MM.1S (cell line): ENCODE results near the gene LRRC1.

Experiments used
- DNase-seq: peaks from one replicate; pipeline ENCODE4 v3.0.0-alpha.2; 2015
- H2AFZ ChIP-seq: fragments of 300-600 bp; sonication (generic); 2 replicates; pipeline ENCODE4 v1.6.0; 2016; ENCODE audit warnings: antibody characterized with exemption, low read length
- H3F3A ChIP-seq: fragments of 300-600 bp; sonication (generic); 2 replicates; pipeline ENCODE4 v1.6.1; 2016; ENCODE audit warnings: mild to moderate bottlenecking, antibody characterized with exemption, low read length, moderate library complexity, mixed read lengths; ENCODE audit not compliant: insufficient read depth
- H3K27ac ChIP-seq: fragments of 300-600 bp; sonication (generic); 2 replicates; pipeline ENCODE4 v1.5.1; 2016; ENCODE audit warnings: mild to moderate bottlenecking, low read length
- H3K27me3 ChIP-seq: fragments of 300-600 bp; sonication (generic); replicated peaks from 2 replicates; pipeline ENCODE4 v1.6.0; 2016; ENCODE audit warnings: low read length; ENCODE audit not compliant: insufficient read depth
- H3K36me3 ChIP-seq: fragments of 300-600 bp; sonication (generic); replicated peaks from 2 replicates; pipeline ENCODE4 v1.6.1; 2016; ENCODE audit warnings: mild to moderate bottlenecking, low read length, mixed read lengths; ENCODE audit not compliant: insufficient read depth
- H3K4me1 ChIP-seq: fragments of 300-600 bp; sonication (generic); 2 replicates; pipeline ENCODE4 v1.6.1; 2016; ENCODE audit warnings: low read length, mixed read lengths
- H3K4me2 ChIP-seq: fragments of 300-600 bp; sonication (generic); 2 replicates; pipeline ENCODE4 v1.6.0; 2016; ENCODE audit warnings: low read depth, low read length
- H3K4me3 ChIP-seq: fragments of 300-600 bp; sonication (generic); 2 replicates; pipeline ENCODE4 v1.5.1; 2016; ENCODE audit warnings: low read length, mixed read lengths
- H3K79me2 ChIP-seq: fragments of 300-600 bp; sonication (generic); 2 replicates; pipeline ENCODE4 v1.6.1; 2016; ENCODE audit warnings: mixed run types, low read length, mixed read lengths
- H3K9ac ChIP-seq: fragments of 300-600 bp; sonication (generic); 2 replicates; pipeline ENCODE4 v1.6.1; 2016; ENCODE audit warnings: low read length, mixed read lengths
- H3K9me2 ChIP-seq: fragments of 300-600 bp; sonication (generic); replicated peaks from 2 replicates; pipeline ENCODE4 v1.6.1; 2016; ENCODE audit warnings: mild to moderate bottlenecking, low read length, mixed read lengths; ENCODE audit not compliant: insufficient read depth
- H3K9me3 ChIP-seq: fragments of 300-600 bp; sonication (generic); replicated peaks from 2 replicates; pipeline ENCODE4 v1.6.1; 2016; ENCODE audit warnings: mild to moderate bottlenecking, low read length, mixed read lengths; ENCODE audit not compliant: insufficient read depth
- H4K20me1 ChIP-seq: fragments of 300-600 bp; sonication (generic); 2 replicates; pipeline ENCODE4 v1.6.1; 2016; ENCODE audit warnings: mild to moderate bottlenecking, low read length, moderate library complexity, mixed read lengths; ENCODE audit not compliant: insufficient read depth
- EZH2 ChIP-seq: fragments of 300-600 bp; sonication (generic); optimal IDR thresholded peaks from 2 replicates; pipeline ENCODE3; 2017; ENCODE audit warnings: low read depth, mild to moderate bottlenecking, antibody characterized with exemption, low read length, mixed read lengths
- EZH2phosphoT487 ChIP-seq: fragments of 300-600 bp; sonication (generic); IDR thresholded peaks from 2 replicates; pipeline ENCODE4 v1.6.1; 2018; ENCODE audit warnings: antibody characterized with exemption, low read length
- TF ChIP-seq, protein P1 (sequence below): fragments of 300-600 bp; sonication (generic); IDR thresholded peaks from 2 replicates; pipeline ENCODE4 v1.5.1; 2016; ENCODE audit warnings: antibody characterized with exemption, low read length, mixed read lengths

Gene LRRC1

DNA sequence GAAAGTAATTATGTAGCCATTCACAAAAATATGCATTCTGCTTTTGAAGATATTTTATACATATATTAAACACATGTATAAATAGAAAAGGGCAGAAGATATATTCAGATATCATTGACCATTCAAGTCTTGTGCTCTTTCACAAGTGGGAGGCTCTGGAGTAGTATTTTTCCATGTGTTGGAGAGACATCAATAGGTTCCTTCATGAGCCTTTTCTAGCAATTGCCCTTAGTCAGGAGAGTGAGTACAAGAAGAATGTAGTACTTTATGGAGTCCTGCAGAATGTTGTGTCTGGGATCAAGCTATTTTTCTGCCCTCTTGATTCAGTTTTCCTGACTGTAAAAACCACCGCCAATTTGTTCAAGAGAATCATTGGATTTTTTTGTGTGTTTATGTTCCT, 117.9 kb downstream of the LRRC1 start:
- H3K27ac ChIP-seq = no peak overlapping the region
- peaks cover 15% of the 10 kb centered on the region for H3F3A ChIP-seq
- no peak overlapping the region for H2AFZ ChIP-seq
- no peaks in the 10 kb centered on the region for H3K36me3 ChIP-seq
- H3K4me3 ChIP-seq = no peak overlapping the region
- DNase-seq = no peak
- no peaks in the 10 kb centered on the region for H3K9me3 ChIP-seq
- no peaks in the 10 kb centered on the region for H3K27me3 ChIP-seq
- H4K20me1 ChIP-seq = no peaks in the 10 kb centered on the region
- no peak for TF ChIP-seq EZH2phosphoT487
- H3K9me2 ChIP-seq = no peaks in the 10 kb centered on the region
- peaks cover 28% of the 10 kb centered on the region for H3K4me1 ChIP-seq
- no peaks in the 10 kb centered on the region for H3K79me2 ChIP-seq
- no peak overlapping the region for H3K4me2 ChIP-seq
- no peak overlapping the region for H3K9ac ChIP-seq

DNA sequence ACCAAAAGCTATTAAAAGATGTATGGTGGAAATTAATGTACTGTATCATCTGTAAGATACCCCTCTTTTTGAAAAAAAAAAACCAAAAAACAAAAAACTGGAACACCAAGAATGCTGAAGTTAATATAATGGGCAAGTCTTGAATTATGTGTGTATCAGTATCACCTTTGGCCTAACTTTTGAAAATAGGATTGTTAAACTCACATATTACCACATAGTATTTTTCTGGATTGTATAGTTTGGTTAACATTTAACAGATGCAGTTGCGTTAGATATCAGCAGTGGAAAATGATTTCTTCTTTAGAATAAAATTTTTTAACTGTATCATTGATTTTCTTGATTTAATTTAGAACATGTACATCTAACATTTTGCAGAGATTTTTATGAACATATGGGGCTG, 118.5 kb downstream of the LRRC1 start:
- no peaks in the 10 kb centered on the region for H4K20me1 ChIP-seq
- H3K4me1 ChIP-seq = peaks cover 35% of the 10 kb centered on the region
- no peaks in the 10 kb centered on the region for H3K27me3 ChIP-seq
- no peaks in the 10 kb centered on the region for H3K79me2 ChIP-seq
- H3K4me2 ChIP-seq = no peak overlapping the region
- no peak overlapping the region for H3K27ac ChIP-seq
- DNase-seq = no peak
- H3K9ac ChIP-seq = no peak overlapping the region
- H2AFZ ChIP-seq = no peak overlapping the region
- TF ChIP-seq EZH2 = no peak
- TF ChIP-seq, protein P1, sequence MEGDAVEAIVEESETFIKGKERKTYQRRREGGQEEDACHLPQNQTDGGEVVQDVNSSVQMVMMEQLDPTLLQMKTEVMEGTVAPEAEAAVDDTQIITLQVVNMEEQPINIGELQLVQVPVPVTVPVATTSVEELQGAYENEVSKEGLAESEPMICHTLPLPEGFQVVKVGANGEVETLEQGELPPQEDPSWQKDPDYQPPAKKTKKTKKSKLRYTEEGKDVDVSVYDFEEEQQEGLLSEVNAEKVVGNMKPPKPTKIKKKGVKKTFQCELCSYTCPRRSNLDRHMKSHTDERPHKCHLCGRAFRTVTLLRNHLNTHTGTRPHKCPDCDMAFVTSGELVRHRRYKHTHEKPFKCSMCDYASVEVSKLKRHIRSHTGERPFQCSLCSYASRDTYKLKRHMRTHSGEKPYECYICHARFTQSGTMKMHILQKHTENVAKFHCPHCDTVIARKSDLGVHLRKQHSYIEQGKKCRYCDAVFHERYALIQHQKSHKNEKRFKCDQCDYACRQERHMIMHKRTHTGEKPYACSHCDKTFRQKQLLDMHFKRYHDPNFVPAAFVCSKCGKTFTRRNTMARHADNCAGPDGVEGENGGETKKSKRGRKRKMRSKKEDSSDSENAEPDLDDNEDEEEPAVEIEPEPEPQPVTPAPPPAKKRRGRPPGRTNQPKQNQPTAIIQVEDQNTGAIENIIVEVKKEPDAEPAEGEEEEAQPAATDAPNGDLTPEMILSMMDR = no peak
- TF ChIP-seq EZH2phosphoT487 = no peak
- no peaks in the 10 kb centered on the region for H3K9me2 ChIP-seq
- H3K36me3 ChIP-seq = no peaks in the 10 kb centered on the region
- no peak overlapping the region for H3K4me3 ChIP-seq
- peaks cover 21% of the 10 kb centered on the region for H3F3A ChIP-seq
- no peaks in the 10 kb centered on the region for H3K9me3 ChIP-seq

DNA sequence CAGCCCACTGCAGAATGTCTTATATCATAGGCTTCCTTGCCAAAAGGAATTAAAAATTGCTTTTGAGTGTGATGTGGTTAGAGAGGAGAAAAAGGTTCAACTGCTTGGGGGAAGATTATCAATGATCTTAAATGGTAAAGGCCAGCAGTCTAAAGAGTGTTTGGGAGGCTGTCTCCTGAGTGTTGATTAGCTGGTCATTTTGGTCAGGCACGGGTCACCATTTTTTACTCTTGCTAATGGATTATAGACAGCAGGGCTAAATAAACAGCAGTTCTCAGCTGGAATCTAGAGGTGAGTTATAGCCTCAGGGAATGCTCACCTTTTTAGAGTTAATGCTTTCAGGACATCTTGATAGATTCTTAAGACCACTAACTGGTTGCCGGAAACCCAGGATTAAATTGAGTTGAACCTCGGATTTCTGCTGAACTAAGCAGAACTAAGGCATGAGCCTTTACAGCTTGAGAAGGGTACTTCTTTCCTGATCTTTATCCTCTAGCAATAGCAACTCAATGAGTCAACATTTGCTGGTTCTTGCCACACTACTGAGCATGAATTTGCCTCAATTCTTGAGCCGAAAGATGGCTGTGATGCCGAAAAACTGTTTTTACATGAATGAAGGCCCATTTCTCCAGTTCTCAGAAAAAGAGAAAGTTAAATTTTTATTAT, 120.4 kb downstream of the LRRC1 start:
- Histone ChIP-seq H3K9me3 (no peaks in the 10 kb centered on the region), H4K20me1 (no peaks in the 10 kb centered on the region), H3K36me3 (no peaks in the 10 kb centered on the region), H3K9ac (no peak overlapping the region), H3K4me2 (no peak overlapping the region), H3K79me2 (0 out of 2 replicates have a peak, but pooled peaks cover 4% of the 10 kb centered on the region), H3K27me3 (no peaks in the 10 kb centered on the region), H3K27ac (no peak overlapping the region), H3K9me2 (no peaks in the 10 kb centered on the region), H3K4me1 (peaks cover 50% of the 10 kb centered on the region), H3F3A (peaks cover 22% of the 10 kb centered on the region), H3K4me3 (no peak overlapping the region), H2AFZ (no peak overlapping the region)
- TF ChIP-seq, protein P1 = no peak
- TF ChIP-seq EZH2phosphoT487 (no peak), EZH2 (no peak)
- DNase-seq = no peak

DNA sequence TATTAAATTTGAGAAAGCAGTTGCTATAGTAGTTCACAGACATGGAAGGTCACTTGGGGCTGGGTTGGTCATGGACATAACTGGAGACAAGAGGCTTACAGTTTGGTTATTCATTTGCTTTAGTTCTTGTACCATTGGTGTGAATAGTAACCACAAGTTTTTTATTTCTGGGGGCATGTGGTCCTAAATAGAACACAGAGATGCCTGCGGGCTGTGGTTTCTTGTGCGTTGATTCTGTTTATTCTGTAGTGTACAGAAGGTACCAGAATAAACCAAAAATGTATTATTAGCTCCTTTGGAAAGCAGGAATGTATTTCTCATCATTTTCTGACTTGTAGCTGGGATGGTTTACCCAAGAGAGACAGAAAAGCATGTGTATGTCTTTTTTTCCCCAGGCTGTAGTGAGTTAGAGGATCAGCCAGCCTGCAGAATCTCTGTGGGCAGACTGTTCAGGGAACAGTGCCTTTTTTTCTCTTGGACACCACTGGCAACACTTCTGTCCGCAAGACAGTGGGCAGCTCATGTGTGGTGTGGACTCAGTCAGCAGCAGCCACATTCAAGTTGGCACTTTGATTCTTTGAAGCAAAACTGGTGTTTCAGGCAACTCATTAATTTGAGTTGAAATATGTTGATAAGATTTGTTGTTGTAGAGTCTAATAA, 122.1 kb downstream of the LRRC1 start:
- Histone ChIP-seq H3K27me3 (no peaks in the 10 kb centered on the region), H2AFZ (no peak overlapping the region), H3K4me1 (peaks cover 50% of the 10 kb centered on the region), H3K9me2 (no peaks in the 10 kb centered on the region), H3K4me2 (peak overlapping the region; percentile 61), H3K27ac (peak overlapping the region; percentile 81), H3F3A (peaks cover 22% of the 10 kb centered on the region), H3K9me3 (no peaks in the 10 kb centered on the region), H4K20me1 (no peaks in the 10 kb centered on the region), H3K79me2 (0 out of 2 replicates have a peak, but pooled peaks cover 4% of the 10 kb centered on the region), H3K9ac (peak overlapping the region; percentile 37; the same call in 1 of the 2 replicates), H3K36me3 (no peaks in the 10 kb centered on the region), H3K4me3 (peak overlapping the region; percentile 1; the same call in 1 of the 2 replicates)
- TF ChIP-seq, protein P1 = no peak
- TF ChIP-seq EZH2 (no peak), EZH2phosphoT487 (no peak)
- DNase-seq = peak; percentile 82
